Loucy (cell line): ENCODE measurements around the gene HSPA13.

Experiments
- H2AFZ ChIP-seq: fragments of 200-600 bp; sonication (generic); 2 replicates; pipeline ENCODE4 v1.6.0; 2016; ENCODE audit warnings: antibody characterized with exemption, mild to moderate bottlenecking, low read length, moderate library complexity
- H3F3A ChIP-seq: fragments of 200-600 bp; 2 replicates; pipeline ENCODE4 v1.6.0; 2016; ENCODE audit warnings: antibody characterized with exemption, low read depth, mild to moderate bottlenecking
- H3K27me3 ChIP-seq: fragments of 200-600 bp; sonication (generic); 2 replicates; pipeline ENCODE4 v1.6.1; 2014; ENCODE audit warnings: low read length, mild to moderate bottlenecking; ENCODE audit not compliant: insufficient read depth, poor library complexity, severe bottlenecking
- H3K36me3 ChIP-seq: fragments of 200-600 bp; sonication (generic); 2 replicates; pipeline ENCODE4 v1.6.1; 2016; ENCODE audit warnings: low read length; ENCODE audit not compliant: insufficient read depth
- H3K4me1 ChIP-seq: fragments of 200-600 bp; sonication (generic); 2 replicates; pipeline ENCODE4 v1.5.1; 2014; ENCODE audit warnings: low read length, mild to moderate bottlenecking; ENCODE audit not compliant: insufficient read depth, poor library complexity, severe bottlenecking
- H3K4me2 ChIP-seq: fragments of 200-600 bp; sonication (generic); 2 replicates; pipeline ENCODE4 v1.6.0; 2014; ENCODE audit warnings: antibody characterized with exemption, low read length, low read depth, mild to moderate bottlenecking; ENCODE audit not compliant: poor library complexity, severe bottlenecking
- H3K4me3 ChIP-seq: fragments of 200-600 bp; sonication (generic); 2 replicates; pipeline ENCODE4 v1.5.1; 2014; ENCODE audit warnings: low read length, mild to moderate bottlenecking, mixed read lengths; ENCODE audit not compliant: poor library complexity, severe bottlenecking
- H3K79me2 ChIP-seq: fragments of 200-600 bp; sonication (generic); 2 replicates; pipeline ENCODE4 v1.6.1; 2014; ENCODE audit warnings: low read length; ENCODE audit not compliant: insufficient read depth
- H3K9ac ChIP-seq: fragments of 200-600 bp; sonication (generic); 2 replicates; pipeline ENCODE4 v1.6.0; 2014; ENCODE audit warnings: mild to moderate bottlenecking, low read depth, low read length, moderate library complexity; ENCODE audit not compliant: poor library complexity, severe bottlenecking
- H3K9me2 ChIP-seq: fragments of 200-600 bp; sonication (generic); replicated peaks from 2 replicates; pipeline ENCODE4 v1.6.1; 2016; ENCODE audit warnings: low read depth, low read length, mixed read lengths
- H3K9me3 ChIP-seq: fragments of 200-600 bp; sonication (generic); 2 replicates; pipeline ENCODE4 v1.6.1; 2014; ENCODE audit warnings: mild to moderate bottlenecking, antibody characterized with exemption, low read length, low read depth; ENCODE audit not compliant: insufficient read depth
- H4K20me1 ChIP-seq: fragments of 200-600 bp; sonication (generic); 2 replicates; pipeline ENCODE4 v1.6.0; 2014; ENCODE audit warnings: antibody characterized with exemption, low read length, mild to moderate bottlenecking; ENCODE audit not compliant: insufficient read depth, poor library complexity, severe bottlenecking
- EZH2phosphoT487 ChIP-seq: fragments of 200-600 bp; IDR thresholded peaks from 2 replicates; pipeline ENCODE4 v1.6.1; 2018; ENCODE audit warnings: antibody characterized with exemption, mild to moderate bottlenecking, moderate library complexity, borderline replicate concordance
- TF ChIP-seq, protein P1 (sequence below): fragments of 200-600 bp; sonication (generic); conservative IDR thresholded peaks from 2 replicates; pipeline ENCODE4 v1.5.1; 2014; ENCODE audit warnings: mild to moderate bottlenecking, antibody characterized with exemption, low read length

HSPA13 gene, protein sequence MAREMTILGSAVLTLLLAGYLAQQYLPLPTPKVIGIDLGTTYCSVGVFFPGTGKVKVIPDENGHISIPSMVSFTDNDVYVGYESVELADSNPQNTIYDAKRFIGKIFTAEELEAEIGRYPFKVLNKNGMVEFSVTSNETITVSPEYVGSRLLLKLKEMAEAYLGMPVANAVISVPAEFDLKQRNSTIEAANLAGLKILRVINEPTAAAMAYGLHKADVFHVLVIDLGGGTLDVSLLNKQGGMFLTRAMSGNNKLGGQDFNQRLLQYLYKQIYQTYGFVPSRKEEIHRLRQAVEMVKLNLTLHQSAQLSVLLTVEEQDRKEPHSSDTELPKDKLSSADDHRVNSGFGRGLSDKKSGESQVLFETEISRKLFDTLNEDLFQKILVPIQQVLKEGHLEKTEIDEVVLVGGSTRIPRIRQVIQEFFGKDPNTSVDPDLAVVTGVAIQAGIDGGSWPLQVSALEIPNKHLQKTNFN

GRCh38 chr21:14382835-14383595 lies at the start of gene HSPA13:
Gene HSPA13, minus strand, starts transcription at chr21:14383146. Its CDS starts 27 bp downstream, at chr21:14383119.
- peaks cover 34% of the 10 kb centered on the region for H4K20me1 ChIP-seq
- H3K4me1 ChIP-seq: peaks cover 37% of the 10 kb centered on the region
- TF ChIP-seq, protein P1, sequence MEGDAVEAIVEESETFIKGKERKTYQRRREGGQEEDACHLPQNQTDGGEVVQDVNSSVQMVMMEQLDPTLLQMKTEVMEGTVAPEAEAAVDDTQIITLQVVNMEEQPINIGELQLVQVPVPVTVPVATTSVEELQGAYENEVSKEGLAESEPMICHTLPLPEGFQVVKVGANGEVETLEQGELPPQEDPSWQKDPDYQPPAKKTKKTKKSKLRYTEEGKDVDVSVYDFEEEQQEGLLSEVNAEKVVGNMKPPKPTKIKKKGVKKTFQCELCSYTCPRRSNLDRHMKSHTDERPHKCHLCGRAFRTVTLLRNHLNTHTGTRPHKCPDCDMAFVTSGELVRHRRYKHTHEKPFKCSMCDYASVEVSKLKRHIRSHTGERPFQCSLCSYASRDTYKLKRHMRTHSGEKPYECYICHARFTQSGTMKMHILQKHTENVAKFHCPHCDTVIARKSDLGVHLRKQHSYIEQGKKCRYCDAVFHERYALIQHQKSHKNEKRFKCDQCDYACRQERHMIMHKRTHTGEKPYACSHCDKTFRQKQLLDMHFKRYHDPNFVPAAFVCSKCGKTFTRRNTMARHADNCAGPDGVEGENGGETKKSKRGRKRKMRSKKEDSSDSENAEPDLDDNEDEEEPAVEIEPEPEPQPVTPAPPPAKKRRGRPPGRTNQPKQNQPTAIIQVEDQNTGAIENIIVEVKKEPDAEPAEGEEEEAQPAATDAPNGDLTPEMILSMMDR: no peak
- no peak for TF ChIP-seq EZH2phosphoT487
- H3K9me3 ChIP-seq: no peaks in the 10 kb centered on the region
- peaks cover 48% of the 10 kb centered on the region for H3K79me2 ChIP-seq
- no peaks in the 10 kb centered on the region for H3F3A ChIP-seq
- peak within 1 kb of the TSS; percentile 94 for H2AFZ ChIP-seq
- no peaks in the 10 kb centered on the region for H3K27me3 ChIP-seq
- H3K9ac ChIP-seq: peak within 1 kb of the TSS; percentile 89
- peaks cover 2% of the 10 kb centered on the region; the same call in 1 of the 2 replicates for H3K36me3 ChIP-seq
- H3K9me2 ChIP-seq: no peaks in the 10 kb centered on the region
- H3K4me2 ChIP-seq: peak within 1 kb of the TSS; percentile 90
- peak within 1 kb of the TSS; percentile 91 for H3K4me3 ChIP-seq

- no peak overlapping the region for H2AFZ ChIP-seq
- no peaks in the 10 kb centered on the region for H3F3A ChIP-seq
- peaks cover 6% of the 10 kb centered on the region; the same call in 1 of the 2 replicates for H3K9me3 ChIP-seq
- no peaks in the 10 kb centered on the region for H3K9me2 ChIP-seq
- H3K27me3 ChIP-seq: no peaks in the 10 kb centered on the region
- H3K36me3 ChIP-seq: no peaks in the 10 kb centered on the region
- H3K4me1 ChIP-seq: no peaks in the 10 kb centered on the region
- no peak overlapping the region for H3K4me3 ChIP-seq
- no peak for TF ChIP-seq EZH2phosphoT487
- TF ChIP-seq, protein P1: no peak
- no peak overlapping the region for H3K9ac ChIP-seq
- H4K20me1 ChIP-seq: no peaks in the 10 kb centered on the region
- no peak overlapping the region for H3K4me2 ChIP-seq
- no peaks in the 10 kb centered on the region for H3K79me2 ChIP-seq
Observed at GRCh38 chr21:14418920-14419319, 36.0 kb upstream of the HSPA13 start.

- no peaks in the 10 kb centered on the region for H3K79me2 ChIP-seq
- H3F3A ChIP-seq: no peaks in the 10 kb centered on the region
- H3K9me2 ChIP-seq: no peaks in the 10 kb centered on the region
- H4K20me1 ChIP-seq: no peaks in the 10 kb centered on the region
- H3K9ac ChIP-seq: no peak overlapping the region
- no peaks in the 10 kb centered on the region for H3K27me3 ChIP-seq
- peaks cover 9% of the 10 kb centered on the region; the same call in 1 of the 2 replicates for H3K9me3 ChIP-seq
- no peak for TF ChIP-seq EZH2phosphoT487
- TF ChIP-seq, protein P1: no peak
- no peaks in the 10 kb centered on the region for H3K36me3 ChIP-seq
- no peak overlapping the region for H3K4me2 ChIP-seq
- no peak overlapping the region for H2AFZ ChIP-seq
- no peaks in the 10 kb centered on the region for H3K4me1 ChIP-seq
- H3K4me3 ChIP-seq: no peak overlapping the region
Observed at GRCh38 chr21:14414932-14415508, 32.1 kb upstream of the HSPA13 start.
